ENCODE measurements around the gene MATCAP1. TPM values are rescaled to one million over a fixed set of nuclear protein-coding genes. Genes with fewer than 3 reads are reported as not detected.

The MATCAP1 gene
- total and polyA plus RNA-seq, 2 donors: 5.2 to 24.6 TPM

GRCh38 chr16:67137605-67138004, 46.2 kb downstream of the MATCAP1 start:
- DNase-seq (ENCODE audit: low read depth in 6 of 9, low spot score in 9 of 9): no peak
- H3K4me1 ChIP-seq (ENCODE audit: control insufficient read depth in 2 of 2, insufficient read depth in 2 of 2, low read length in 2 of 2): no peaks in the 10 kb centered on the region
- peaks cover 58 to 70% of the 10 kb centered on the region in 2 donors for H3K36me3 ChIP-seq (ENCODE audit: control insufficient read depth in 2 of 2, insufficient read depth in 2 of 2, low read length in 1 of 2)
- no peak overlapping the region for H3K27ac ChIP-seq (ENCODE audit: low read depth in 1 of 2, low read length in 1 of 2)
- no peaks in the 10 kb centered on the region for H3K9me3 ChIP-seq (ENCODE audit: control insufficient read depth in 2 of 2, insufficient read depth in 1 of 2, low read length in 1 of 2)
- no peaks in the 10 kb centered on the region for H3K27me3 ChIP-seq (ENCODE audit: control insufficient read depth in 2 of 2, insufficient read depth in 1 of 2, low read length in 1 of 2)
- WGBS: 83% methylated on average over 3 of the region's 3 CpGs
- H3K4me3 ChIP-seq (ENCODE audit: low read length in 2 of 2): no peak overlapping the region

- no peaks in the 10 kb centered on the region for H3K9me3 ChIP-seq (ENCODE audit: control insufficient read depth in 2 of 2, insufficient read depth in 1 of 2, low read length in 1 of 2)
- no peak for DNase-seq (ENCODE audit: low read depth in 6 of 9, low spot score in 9 of 9)
- H3K27ac ChIP-seq (ENCODE audit: low read depth in 1 of 2, low read length in 1 of 2): no peak overlapping the region
- H3K36me3 ChIP-seq (ENCODE audit: control insufficient read depth in 2 of 2, insufficient read depth in 2 of 2, low read length in 1 of 2): peaks cover 31 to 33% of the 10 kb centered on the region in 2 donors
- 98% methylated on average over 3 of the region's 3 CpGs for WGBS
- no peak overlapping the region for H3K4me3 ChIP-seq (ENCODE audit: low read length in 2 of 2)
- no peaks in the 10 kb centered on the region for H3K4me1 ChIP-seq (ENCODE audit: control insufficient read depth in 2 of 2, insufficient read depth in 2 of 2, low read length in 2 of 2)
- H3K27me3 ChIP-seq (ENCODE audit: control insufficient read depth in 2 of 2, insufficient read depth in 1 of 2, low read length in 1 of 2): no peaks in the 10 kb centered on the region
Observed at GRCh38 chr16:67129422-67129821, 54.3 kb downstream of the MATCAP1 start.

GRCh38 chr16:67128887-67129286, 54.9 kb downstream of the MATCAP1 start:
- no peak overlapping the region for H3K4me3 ChIP-seq (ENCODE audit: low read length in 2 of 2)
- H3K4me1 ChIP-seq (ENCODE audit: control insufficient read depth in 2 of 2, insufficient read depth in 2 of 2, low read length in 2 of 2): no peaks in the 10 kb centered on the region
- H3K27ac ChIP-seq (ENCODE audit: low read depth in 1 of 2, low read length in 1 of 2): no peak overlapping the region
- 98% methylated on average over 3 of the region's 3 CpGs for WGBS
- H3K9me3 ChIP-seq (ENCODE audit: control insufficient read depth in 2 of 2, insufficient read depth in 1 of 2, low read length in 1 of 2): no peaks in the 10 kb centered on the region
- no peaks in the 10 kb centered on the region for H3K27me3 ChIP-seq (ENCODE audit: control insufficient read depth in 2 of 2, insufficient read depth in 1 of 2, low read length in 1 of 2)
- H3K36me3 ChIP-seq (ENCODE audit: control insufficient read depth in 2 of 2, insufficient read depth in 2 of 2, low read length in 1 of 2): peaks cover 27 to 31% of the 10 kb centered on the region in 2 donors
- DNase-seq (ENCODE audit: low read depth in 6 of 9, low spot score in 9 of 9): no peak

- H3K27ac ChIP-seq (ENCODE audit: low read depth in 1 of 2, low read length in 1 of 2): no peak overlapping the region
- H3K4me3 ChIP-seq (ENCODE audit: low read length in 2 of 2): no peak overlapping the region
- no peaks in the 10 kb centered on the region for H3K4me1 ChIP-seq (ENCODE audit: control insufficient read depth in 2 of 2, insufficient read depth in 2 of 2, low read length in 2 of 2)
- DNase-seq (ENCODE audit: low read depth in 6 of 9, low spot score in 9 of 9): no peak
- H3K36me3 ChIP-seq (ENCODE audit: control insufficient read depth in 2 of 2, insufficient read depth in 2 of 2, low read length in 1 of 2): peaks cover 25 to 33% of the 10 kb centered on the region in 2 donors
- no peaks in the 10 kb centered on the region for H3K27me3 ChIP-seq (ENCODE audit: control insufficient read depth in 2 of 2, insufficient read depth in 1 of 2, low read length in 1 of 2)
- no peaks in the 10 kb centered on the region for H3K9me3 ChIP-seq (ENCODE audit: control insufficient read depth in 2 of 2, insufficient read depth in 1 of 2, low read length in 1 of 2)
Observed at GRCh38 chr16:67128417-67128816, 55.3 kb downstream of the MATCAP1 start.

Other genes with a start within 250 kb of the MATCAP1 start
- gene CIAO2B, start 249.6 kb downstream of the MATCAP1 start, total RNA-seq: 118 TPM
- 141 TPM for gene CIAO2B, start 249.6 kb downstream of the MATCAP1 start, polyA plus RNA-seq
- gene CES2, start 248.4 kb downstream of the MATCAP1 start, total RNA-seq: 15.8 TPM
- gene CES2, start 248.4 kb downstream of the MATCAP1 start, polyA plus RNA-seq: 16.7 TPM
- gene CES3, start 222.7 kb downstream of the MATCAP1 start, total RNA-seq: 0.09 TPM
- 0.32 TPM for gene CES3, start 222.7 kb downstream of the MATCAP1 start, polyA plus RNA-seq
- gene CES4A, start 195.4 kb downstream of the MATCAP1 start, total RNA-seq: 2.1 TPM
- gene CES4A, start 195.4 kb downstream of the MATCAP1 start, polyA plus RNA-seq: 14.6 TPM
- 54.3 TPM for gene CBFB, start 154.8 kb downstream of the MATCAP1 start, total RNA-seq
- 49.4 TPM for gene CBFB, start 154.8 kb downstream of the MATCAP1 start, polyA plus RNA-seq
- 7.7 TPM for gene PHAF1, start 74.0 kb downstream of the MATCAP1 start, total RNA-seq
- 12.0 TPM for gene PHAF1, start 74.0 kb downstream of the MATCAP1 start, polyA plus RNA-seq
- 1.3 TPM for gene B3GNT9, start 33.0 kb downstream of the MATCAP1 start, total RNA-seq
- gene B3GNT9, start 33.0 kb downstream of the MATCAP1 start, polyA plus RNA-seq: 3.2 TPM
- gene TRADD, start 24.1 kb downstream of the MATCAP1 start, total RNA-seq: 12.5 TPM
- 33.9 TPM for gene TRADD, start 24.1 kb downstream of the MATCAP1 start, polyA plus RNA-seq
- gene FBXL8, start 24.0 kb downstream of the MATCAP1 start, total RNA-seq: 2.0 TPM
- 12.0 TPM for gene FBXL8, start 24.0 kb downstream of the MATCAP1 start, polyA plus RNA-seq
- 4.1 TPM for gene HSF4, start 19.2 kb downstream of the MATCAP1 start, total RNA-seq
- 50.8 TPM for gene HSF4, start 19.2 kb downstream of the MATCAP1 start, polyA plus RNA-seq
- gene NOL3, start 13.4 kb downstream of the MATCAP1 start, total RNA-seq: 2.3 TPM
- gene NOL3, start 13.4 kb downstream of the MATCAP1 start, polyA plus RNA-seq: 28.2 TPM
- 0.57 TPM for gene EXOC3L1, start 6.2 kb upstream of the MATCAP1 start, total RNA-seq
- 2.2 TPM for gene EXOC3L1, start 6.2 kb upstream of the MATCAP1 start, polyA plus RNA-seq
- 47.7 TPM for gene E2F4, start 8.2 kb upstream of the MATCAP1 start, total RNA-seq
- 46.9 TPM for gene E2F4, start 8.2 kb upstream of the MATCAP1 start, polyA plus RNA-seq
- 2.3 TPM for gene ELMO3, start 15.2 kb upstream of the MATCAP1 start, total RNA-seq
- gene ELMO3, start 15.2 kb upstream of the MATCAP1 start, polyA plus RNA-seq: 15.3 TPM
- 35.2 TPM for gene TMEM208, start 43.2 kb upstream of the MATCAP1 start, total RNA-seq
- gene TMEM208, start 43.2 kb upstream of the MATCAP1 start, polyA plus RNA-seq: 71.8 TPM
- 5.6 TPM for gene FHOD1, start 63.5 kb upstream of the MATCAP1 start, total RNA-seq
- gene FHOD1, start 63.5 kb upstream of the MATCAP1 start, polyA plus RNA-seq: 27.8 TPM
- 0.09 TPM for gene SLC9A5, start 65.0 kb upstream of the MATCAP1 start, total RNA-seq
- gene SLC9A5, start 65.0 kb upstream of the MATCAP1 start, polyA plus RNA-seq: 1.1 TPM
- gene PLEKHG4, start 95.6 kb upstream of the MATCAP1 start, total RNA-seq: 12.6 TPM
- 16.8 TPM for gene PLEKHG4, start 95.6 kb upstream of the MATCAP1 start, polyA plus RNA-seq
- gene KCTD19, start 142.8 kb upstream of the MATCAP1 start, total RNA-seq: 0.19 TPM
- 0.34 TPM for gene KCTD19, start 142.8 kb upstream of the MATCAP1 start, polyA plus RNA-seq
- gene LRRC36, start 142.9 kb upstream of the MATCAP1 start, total RNA-seq: 0.19 TPM
- gene LRRC36, start 142.9 kb upstream of the MATCAP1 start, polyA plus RNA-seq: 0.78 TPM
- 1.6 TPM for gene TPPP3, start 209.5 kb upstream of the MATCAP1 start, total RNA-seq
- gene TPPP3, start 209.5 kb upstream of the MATCAP1 start, polyA plus RNA-seq: 9.0 TPM
- gene ZDHHC1, start 232.5 kb upstream of the MATCAP1 start, total RNA-seq: 0.52 TPM
- gene ZDHHC1, start 232.5 kb upstream of the MATCAP1 start, polyA plus RNA-seq: 2.5 TPM
- gene HSD11B2, start 247.2 kb upstream of the MATCAP1 start, total RNA-seq: 0.09 TPM
- gene HSD11B2, start 247.2 kb upstream of the MATCAP1 start, polyA plus RNA-seq: 7.8 TPM